OCI-M1 (cell line): ENCODE measurements around the gene KAT2B.

ENCODE experiments used
- DNase-seq: peaks from one replicate; lab custom pipeline; 2025; lab: John Stamatoyannopoulos, UW

KAT2B gene

DNA sequence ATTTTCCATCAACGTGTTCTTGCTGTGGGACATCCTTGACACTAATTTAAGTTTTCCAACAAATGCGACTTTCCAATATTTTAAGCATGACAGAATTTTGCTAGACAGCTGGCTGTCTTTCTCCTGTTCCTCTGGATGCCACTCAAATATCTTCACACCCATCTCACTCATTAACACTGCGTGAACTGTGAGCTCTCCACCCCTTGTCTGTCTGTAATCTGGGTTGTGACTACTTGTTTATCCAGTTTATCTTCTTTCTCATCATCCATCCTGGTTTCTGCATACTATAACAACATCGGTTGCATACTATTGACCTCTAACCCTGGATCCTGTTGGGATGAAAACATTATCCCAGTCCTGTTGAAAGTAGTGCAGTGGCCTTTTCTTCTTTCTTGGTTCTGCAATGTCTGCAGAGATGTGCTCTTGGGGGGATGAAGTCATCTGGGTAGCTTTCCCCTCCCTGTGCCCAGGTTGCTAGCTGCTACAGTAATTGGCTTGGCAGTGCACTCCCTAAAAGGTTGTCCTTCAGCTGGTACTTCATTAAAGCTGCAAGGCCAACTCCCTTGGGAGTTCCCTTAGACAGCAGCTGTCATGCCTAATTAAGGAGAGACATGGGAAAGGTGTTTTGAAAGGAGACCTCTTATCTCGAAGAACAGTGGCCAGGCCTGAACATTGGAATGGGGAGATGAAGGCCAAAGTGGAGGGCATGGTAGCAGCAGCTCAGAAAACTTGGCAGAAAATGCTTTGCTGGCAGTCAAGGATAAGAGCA, 24.7 kb downstream of the KAT2B start:
- no peak for DNase-seq

DNA sequence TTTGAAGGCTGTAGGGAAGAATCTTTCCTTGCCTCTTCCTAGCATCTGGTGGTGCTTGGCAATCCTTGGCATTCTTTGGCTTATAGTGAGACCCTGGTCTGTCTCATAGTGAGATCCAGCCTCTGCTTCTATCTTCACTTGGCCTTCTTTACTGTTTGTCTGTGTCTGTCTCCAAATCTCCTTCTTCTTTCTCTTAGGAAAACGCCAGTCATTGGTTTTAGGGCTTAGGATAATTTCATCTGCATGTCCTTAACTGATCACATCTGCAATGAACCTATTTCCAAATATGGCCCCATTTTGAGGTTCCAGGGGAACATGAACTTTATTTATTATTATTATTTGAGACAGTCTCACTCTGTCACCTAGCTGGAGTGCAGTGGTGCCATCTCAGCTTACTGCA, 25.8 kb downstream of the KAT2B start:
- no peak for DNase-seq

DNA sequence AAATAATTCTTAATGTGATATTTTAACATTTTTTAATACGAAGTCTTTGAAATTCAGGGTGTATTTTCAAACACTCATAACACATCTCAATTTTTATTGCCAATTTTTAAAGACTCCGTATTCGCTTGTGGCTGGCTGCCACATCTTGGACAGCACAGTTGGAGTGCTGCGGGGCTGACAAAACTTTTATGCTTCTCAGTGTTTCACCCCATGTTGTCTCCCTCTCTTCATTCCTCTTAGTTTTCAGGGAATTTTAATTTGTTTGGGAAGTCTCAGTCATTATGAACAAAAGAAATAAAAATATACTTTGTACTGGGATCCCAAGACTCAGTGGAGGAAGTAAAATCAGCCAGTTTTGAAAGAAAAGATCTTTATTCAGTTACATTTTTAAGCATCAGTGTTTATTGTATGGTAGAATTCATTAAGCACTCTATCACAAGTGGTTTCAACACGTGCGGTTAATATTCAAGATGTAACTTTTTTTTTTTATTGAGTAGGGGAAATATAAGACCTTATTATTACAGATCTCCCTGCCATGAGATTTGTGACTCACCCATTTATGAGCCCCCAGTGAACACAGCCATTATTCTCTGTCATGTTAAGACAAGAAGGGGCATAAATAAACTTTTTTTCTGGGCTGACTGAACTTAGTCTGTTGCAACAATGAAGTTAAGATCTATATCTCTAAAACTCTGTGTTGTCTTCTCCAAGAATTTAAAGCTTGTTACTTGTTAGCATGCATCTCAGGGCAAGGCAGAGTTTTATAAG, 26.8 kb downstream of the KAT2B start:
- peak; percentile 11 for DNase-seq

DNA sequence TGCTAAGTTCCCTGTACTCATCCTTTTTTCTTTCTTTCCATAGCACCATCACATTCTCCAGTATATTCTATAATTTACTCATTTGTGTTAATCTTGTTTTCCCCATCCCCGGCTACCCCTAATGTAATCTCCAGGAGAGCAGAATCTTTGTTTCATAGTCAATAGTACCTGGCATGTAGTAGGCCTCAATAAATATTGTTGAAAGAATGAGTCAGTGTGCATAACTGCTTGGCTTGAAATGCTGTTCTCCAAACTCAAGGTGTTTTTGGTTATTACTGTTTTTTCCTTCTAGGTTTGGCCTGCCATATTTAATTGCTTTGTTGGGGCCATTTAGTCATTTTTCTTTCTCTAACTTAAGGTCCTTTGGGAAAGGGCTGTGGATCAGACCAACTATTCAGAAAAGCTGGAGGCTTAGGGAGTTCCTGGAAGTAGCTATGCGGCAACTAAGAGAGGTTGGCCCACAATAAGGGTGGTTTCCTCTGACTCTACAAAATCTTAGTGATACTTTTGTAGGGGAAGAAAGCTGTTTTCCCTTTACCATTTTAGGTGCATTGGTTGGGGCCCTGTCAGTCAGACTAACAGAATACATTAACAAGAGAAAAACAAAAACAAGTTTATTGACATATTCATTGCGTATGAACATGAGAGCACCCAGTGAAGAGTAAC, 28.4 kb downstream of the KAT2B start:
- DNase-seq = no peak

DNA sequence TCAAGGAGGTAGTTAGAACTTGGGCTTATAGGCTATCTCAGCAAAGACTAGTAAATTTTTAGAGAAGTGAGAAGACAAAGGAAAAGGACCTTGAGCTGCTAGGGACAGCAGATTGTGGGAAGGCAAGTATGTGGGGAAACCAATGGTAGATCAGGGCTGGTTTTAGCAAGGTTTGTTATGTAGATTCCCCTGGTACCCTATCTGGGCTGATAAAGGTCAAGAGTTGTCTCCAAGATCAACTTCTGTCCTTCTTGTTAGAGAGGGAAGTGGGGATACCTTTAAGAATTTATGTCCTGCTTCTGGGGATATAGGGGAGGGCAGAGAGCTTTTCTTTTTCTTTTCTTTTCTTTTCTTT, 28.9 kb downstream of the KAT2B start:
- DNase-seq = no peak

DNA sequence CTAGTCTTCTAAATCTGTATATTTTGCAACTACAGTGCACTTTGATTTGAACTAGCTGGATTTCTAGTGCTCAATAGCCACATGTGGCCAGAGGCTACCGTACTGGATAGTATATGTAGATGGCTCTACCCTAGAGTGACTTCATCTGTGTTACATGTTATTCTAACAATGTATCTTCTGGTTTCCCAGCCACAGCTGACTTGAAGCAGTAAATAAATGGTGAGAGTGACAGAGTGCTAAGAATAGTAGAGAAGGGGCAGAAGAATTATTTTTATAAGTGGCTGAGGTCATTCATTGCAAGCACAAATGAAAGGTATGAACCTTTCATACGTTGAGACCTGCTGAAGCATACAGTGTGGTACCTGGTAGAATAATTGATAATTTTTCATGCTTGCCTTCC, 30.9 kb downstream of the KAT2B start:
- no peak for DNase-seq

DNA sequence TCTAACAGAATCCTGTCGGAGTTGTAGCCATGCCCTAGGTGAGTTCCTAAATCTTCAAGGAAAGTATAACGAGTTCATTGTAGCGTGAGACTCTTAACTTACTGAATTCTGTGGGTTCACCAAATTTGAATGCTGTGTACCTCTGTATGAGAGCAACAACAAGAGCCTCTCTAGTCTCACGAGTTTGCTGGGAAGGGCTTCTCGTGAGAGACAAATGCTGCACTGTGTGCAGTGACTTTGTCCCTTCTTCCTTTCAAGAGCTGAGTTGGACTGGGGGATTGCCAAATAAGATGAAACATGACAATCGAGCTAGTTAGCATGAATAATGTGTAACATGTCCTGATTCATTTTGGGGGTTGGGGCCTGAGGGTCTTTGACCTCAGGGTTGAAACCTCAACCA, 32.2 kb downstream of the KAT2B start:
- DNase-seq = no peak

DNA sequence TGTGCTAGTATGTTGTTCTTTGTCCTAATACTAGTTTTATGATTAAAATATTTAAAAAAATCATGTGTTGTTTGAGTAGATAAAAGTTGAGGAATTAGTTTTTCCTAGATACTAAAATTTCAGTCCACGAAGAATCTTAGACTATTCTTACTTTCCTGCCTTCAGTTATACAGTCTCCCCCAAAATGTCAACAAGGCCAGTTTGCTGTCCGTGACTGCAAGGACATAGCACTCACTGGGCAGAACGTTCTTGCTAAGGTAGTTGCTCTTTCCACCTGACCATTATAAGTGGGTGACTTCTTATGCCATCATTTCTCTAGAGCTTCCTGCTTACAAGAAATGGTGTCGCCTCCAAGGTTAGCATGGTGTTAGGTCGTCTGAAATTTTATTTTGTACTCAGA, 32.8 kb downstream of the KAT2B start:
- no peak for DNase-seq

DNA sequence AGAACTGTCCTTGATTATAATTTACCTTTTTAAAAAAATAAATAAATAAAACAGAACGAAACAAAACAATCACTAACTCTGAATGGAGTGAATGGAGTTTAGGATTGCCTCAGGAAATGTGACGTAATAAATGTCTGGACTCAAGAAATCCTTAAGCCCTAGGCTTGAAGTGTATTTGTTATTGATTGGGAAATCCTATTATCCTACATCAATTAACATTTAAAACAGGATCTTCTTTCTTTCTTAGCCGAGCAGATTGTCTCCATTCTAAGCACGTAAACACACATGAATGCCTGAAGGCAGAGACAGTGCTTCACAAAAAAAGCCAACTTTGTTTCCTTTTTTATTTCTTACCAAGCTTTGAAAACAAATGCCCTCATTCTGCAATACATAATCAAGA, 33.4 kb downstream of the KAT2B start:
- DNase-seq = no peak

DNA sequence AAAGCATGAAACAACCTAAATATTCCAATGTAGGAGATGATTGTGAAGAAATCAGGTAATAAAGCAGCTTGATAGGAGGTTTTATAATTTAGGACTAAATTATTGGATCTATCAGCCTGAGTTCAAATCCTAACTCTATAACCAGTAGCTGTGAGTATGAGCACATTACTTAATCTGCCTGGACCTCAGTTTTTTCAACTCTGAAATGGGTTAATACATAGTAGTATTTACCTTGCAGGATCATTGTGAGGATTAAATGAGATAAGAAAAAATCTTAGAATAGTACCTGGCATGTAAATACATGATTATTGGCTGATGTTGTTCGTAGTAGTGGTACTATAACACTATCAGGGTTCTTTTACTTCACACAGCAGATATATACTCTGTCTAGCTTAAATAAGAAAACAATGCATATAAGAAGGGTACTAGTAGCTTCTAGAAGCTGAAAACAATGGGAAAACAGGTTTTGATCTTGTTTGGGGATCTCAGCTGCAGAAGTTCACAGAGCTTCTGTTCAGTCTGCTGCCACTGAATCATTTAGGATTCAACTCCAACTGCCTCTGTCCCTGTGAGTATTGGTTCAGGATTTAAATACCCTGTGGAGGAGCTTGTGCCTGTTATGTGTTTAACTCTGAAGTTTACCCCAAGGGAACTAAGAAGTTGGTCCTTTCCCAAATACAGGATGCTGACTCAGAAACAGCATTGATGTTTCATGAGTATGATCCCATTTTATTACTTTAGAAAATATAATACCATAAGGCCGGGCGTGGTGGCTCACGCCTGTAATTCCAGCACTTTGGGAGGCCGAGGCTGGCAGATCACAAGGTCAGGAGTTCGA, 34.2 kb downstream of the KAT2B start:
- no peak for DNase-seq

DNA sequence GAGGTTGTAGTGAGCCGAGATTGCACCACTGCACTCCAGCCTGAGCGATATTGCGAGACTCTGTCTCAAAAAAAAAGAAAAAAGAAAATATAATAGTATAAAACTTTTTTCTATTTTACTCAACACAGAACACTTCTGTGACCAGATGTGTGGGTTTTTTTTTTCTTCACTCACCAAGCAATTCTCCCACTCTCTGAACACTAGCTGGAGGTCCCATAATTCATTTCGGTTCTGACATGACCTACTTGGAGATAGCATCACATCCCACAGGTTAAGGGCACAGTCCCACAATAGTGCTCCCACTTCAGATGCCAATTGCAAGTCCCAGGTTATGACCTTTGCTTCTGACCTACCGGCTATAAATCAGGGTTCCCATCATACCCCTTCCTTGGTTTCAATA, 35.0 kb downstream of the KAT2B start:
- no peak for DNase-seq

DNA sequence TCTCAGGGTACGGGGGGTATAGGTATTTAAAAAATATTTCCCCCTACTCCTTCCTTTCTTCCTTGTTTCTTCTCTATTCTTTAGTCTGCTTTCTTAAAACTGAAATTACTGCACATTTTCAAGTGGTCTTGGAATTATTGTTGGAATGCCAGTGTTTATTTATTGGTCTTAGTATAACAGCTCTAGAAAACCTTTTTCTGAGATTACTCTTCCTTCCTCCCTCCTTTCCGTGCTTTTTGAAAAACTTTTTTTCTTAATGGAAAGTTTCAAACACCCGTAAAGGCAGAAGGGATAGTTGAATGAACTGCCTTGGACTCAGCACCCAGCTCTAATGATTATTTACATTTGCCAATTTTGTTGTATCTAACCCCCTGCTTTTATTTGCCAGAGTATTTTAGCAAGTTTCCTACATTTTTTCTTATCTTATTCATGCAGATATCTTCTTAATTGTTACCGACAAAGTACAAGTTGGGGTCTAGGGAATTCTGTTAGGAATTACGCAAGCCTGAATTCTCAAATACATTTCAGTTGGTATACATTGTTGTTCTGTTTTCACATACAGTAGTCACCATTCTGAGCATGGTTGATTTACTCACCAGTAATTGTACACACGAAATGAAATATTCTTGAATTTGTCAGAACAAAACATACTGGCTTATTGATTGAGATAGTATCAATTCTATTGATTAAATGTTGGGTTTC, 36.2 kb downstream of the KAT2B start:
- no peak for DNase-seq

DNA sequence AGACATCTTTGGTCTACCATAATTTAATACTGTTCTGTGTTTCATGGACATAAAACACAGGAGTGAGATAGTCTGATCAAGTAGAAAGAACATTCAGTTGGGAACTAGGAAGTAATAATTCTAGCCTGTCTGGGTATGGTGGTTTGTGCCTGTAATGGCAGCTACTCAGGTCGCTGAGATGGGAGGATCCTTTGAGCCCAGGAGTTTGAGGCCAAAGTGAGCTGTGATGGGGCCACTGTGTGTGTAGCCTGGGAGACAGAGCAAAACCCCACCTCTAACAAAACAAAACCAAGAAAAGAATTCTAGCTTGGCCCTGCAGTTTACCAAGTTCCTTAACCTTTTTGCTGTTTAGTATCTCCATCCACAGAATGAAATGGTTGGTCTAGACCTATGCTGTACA, 36.8 kb downstream of the KAT2B start:
- DNase-seq = no peak

DNA sequence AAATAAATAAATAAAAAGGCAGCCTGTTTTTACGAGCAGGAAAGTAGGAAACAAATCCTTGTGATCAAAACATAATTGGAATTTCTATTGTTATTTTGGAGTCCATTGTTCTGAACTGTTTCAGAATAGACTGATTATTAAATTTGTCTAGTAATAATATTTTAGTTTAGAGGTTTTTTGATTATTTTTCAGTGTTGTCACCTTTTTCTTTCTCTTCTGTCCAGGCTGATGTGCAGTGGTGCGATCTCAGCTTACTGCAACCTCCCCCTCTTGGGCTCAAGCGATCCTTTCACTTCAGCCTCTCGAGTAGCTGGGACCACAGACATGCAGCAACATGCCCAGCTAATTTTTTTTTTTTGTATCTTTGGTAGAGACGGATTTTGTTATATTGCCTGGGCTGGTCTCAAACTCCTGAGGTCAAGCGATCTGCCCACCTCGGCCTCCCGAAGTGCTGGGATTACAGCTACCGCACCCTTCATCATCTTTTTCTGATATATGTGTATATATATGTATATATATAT, 38.0 kb downstream of the KAT2B start:
- no peak for DNase-seq

DNA sequence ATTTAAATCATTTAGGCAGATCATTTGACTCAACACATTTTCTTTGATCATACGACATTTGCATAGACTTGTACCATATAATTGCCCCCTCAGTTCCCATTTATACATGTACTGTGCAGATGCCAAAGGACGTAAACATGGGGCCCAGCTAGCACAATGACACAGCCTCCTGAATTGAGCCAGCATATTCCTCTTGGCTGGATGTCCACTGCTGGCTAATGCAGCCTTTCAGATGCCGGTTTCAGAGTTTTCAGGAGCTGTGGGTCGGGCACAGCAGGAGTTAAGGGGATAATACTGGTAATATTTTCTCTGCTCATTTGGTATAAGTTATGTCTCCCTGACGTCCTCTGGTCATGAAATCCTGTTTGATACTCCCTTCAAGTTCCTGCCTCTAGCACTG, 39.4 kb downstream of the KAT2B start:
- no peak for DNase-seq

DNA sequence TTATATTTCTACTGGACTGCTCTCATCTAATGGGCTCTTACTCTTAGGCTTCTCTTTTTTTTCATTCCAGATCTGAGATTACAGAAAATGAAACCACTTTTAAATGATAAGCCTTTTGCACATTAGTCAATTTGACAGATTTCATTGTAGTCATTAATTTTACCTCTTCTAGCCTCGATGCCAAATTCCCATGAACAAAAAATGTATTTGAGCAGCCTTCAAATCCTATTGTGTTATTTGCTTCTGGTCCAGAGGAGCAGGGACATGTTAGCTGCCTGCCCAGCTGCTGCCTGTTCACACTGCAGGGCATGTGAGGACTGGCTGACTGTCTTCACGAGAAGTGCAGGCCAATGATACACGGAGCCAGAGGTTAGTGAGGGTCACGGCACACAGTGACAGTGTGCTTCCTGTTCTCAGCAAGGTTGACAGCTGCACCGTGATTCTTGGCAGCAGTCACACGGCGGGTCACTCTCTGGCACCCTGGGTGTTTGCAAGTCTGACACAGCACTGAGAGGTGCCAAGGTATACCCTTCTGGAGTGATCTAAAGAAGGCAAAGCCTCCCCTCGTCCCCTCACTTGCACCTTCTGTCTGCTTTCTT, 40.8 kb downstream of the KAT2B start:
- peak; percentile 23 for DNase-seq

DNA sequence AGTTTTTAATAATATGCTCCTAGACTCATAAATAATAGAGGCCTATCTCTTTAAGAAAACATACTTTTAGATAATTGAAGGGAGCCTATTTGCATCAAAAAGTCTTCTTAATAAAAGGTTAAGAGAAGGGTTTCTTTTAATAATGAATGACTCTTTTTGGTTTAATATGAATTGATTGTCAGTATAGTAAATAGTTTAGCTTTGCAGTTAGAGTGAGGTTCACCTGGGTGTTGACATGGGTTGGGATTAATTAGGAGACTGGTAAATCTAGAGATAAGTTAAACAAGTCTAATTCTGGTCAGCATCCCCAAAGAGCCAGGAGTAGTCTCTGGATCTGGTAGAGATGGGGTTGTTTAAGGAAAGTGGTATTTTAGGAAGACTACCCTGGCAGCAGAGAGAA, 43.0 kb downstream of the KAT2B start:
- no peak for DNase-seq

DNA sequence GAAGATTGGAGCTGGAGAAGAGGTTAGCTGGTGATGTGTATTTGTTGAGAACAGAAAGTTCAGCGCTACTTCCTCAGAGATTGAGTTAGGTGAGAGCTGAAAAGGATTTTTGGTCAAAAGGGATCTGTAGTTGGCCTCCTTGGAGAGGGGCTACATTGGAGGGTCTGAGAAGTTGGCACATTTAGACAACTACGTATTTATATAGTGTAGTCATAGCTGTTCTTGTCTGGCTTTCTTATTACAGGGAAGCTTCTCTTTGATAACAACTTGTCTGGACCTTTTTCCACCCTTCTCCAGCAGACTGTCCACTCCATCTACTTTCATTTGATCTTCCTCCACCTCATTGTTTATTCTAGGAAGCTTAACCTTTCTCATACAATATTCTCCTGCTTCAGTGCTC, 43.7 kb downstream of the KAT2B start:
- no peak for DNase-seq

DNA sequence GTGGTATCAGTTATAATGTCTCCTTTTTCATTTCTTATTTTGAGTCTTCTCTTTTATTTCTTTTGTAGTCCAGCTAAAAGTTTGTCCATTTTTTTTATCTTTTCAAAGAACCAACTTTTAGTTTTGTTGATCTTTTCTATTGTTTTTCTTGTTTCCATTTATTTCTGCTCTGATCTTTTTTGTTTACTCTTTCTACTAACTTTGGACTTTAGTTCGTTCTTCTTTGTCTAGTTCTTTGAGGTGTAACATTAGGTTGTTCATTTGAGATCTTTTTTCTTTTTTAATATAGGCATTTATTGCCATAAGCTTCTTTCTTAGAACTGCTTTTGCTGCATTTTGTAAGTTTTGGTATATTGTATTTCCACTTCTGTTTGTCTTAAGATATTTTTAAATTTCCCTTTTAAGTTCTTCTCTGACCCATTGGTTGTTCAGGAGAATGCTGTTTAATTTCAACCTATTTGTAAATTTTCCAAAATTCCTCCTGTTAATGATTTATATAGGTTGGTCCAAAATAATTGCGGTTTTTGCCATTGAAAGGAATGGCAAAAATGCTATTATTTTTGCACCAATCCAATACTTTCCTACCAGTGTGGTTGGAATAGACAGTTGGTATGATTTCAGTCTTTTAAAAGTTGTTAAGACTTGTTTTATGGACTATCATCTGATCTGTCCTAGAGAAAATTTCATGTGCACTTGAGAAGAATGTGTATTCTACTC, 51.2 kb downstream of the KAT2B start:
- DNase-seq = no peak

DNA sequence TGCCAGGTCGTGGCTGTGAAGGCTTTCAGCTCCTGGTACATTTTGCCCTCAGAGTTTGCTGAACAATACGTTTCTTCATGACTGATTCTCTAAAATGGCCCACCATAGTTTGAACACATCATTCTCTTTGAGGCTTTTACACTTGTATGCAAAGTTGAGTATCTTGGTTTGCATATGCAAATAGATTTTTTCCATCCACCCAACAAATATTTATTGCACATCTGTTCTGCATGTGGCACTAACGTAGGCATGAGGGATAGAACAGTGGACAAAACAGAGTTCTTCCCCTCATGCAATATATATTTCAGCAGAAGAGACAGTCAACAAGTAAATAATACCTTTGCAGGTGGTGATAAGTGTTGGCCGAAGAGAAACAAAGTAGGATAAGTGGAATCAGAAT, 55.2 kb downstream of the KAT2B start:
- no peak for DNase-seq
